HG03558 (cell line): ENCODE results near the gene KCNJ12.
"Not testable (repeated sequence)": the region's sequence is repeated elsewhere in the genome, so short reads cannot be mapped to it uniquely, and the experiment has no call there.

Experiments used
- ATAC-seq: cut with Tn5 transposase; IDR thresholded peaks from one replicate; pipeline ENCODE4 v1.9.1; 2021; ENCODE audit warnings: moderate number of reproducible peaks; ENCODE audit not compliant: unreplicated experiment; ENCODE audit errors: extremely low read depth

The KCNJ12 gene

GRCh38 chr17:21417921-21418320 lies 41.8 kb downstream of the KCNJ12 start:
- ATAC-seq, result no peak

- no peak for ATAC-seq
Measured at GRCh38 chr17:21418446-21419298, 42.5 kb downstream of the KCNJ12 start.

- no peak for ATAC-seq
Measured at GRCh38 chr17:21419299-21420239, 43.4 kb downstream of the KCNJ12 start.

GRCh38 chr17:21420503-21421090 lies 44.4 kb downstream of the KCNJ12 start:
- not testable (repeated sequence) for ATAC-seq

- not testable (repeated sequence) for ATAC-seq
Measured at GRCh38 chr17:21421421-21422310, 45.5 kb downstream of the KCNJ12 start.

- ATAC-seq, result not testable (repeated sequence)
Measured at GRCh38 chr17:21422311-21423189, 46.4 kb downstream of the KCNJ12 start.

GRCh38 chr17:21423190-21423493 lies 47.0 kb downstream of the KCNJ12 start:
- ATAC-seq, result not testable (repeated sequence)

- ATAC-seq, result not testable (repeated sequence)
Measured at GRCh38 chr17:21424697-21425096, 48.5 kb downstream of the KCNJ12 start.

GRCh38 chr17:21425321-21425720 lies 49.2 kb downstream of the KCNJ12 start:
- no peak for ATAC-seq

GRCh38 chr17:21425736-21426135 lies 49.6 kb downstream of the KCNJ12 start:
- no peak for ATAC-seq

GRCh38 chr17:21426246-21426645 lies 50.1 kb downstream of the KCNJ12 start:
- ATAC-seq, result not testable (repeated sequence)

- not testable (repeated sequence) for ATAC-seq
Measured at GRCh38 chr17:21426876-21427275, 50.7 kb downstream of the KCNJ12 start.

- ATAC-seq, result not testable (repeated sequence)
Measured at GRCh38 chr17:21427727-21428126, 51.6 kb downstream of the KCNJ12 start.

- not testable (repeated sequence) for ATAC-seq
Measured at GRCh38 chr17:21428752-21429424, 52.7 kb downstream of the KCNJ12 start.

GRCh38 chr17:21429921-21430628 lies 53.9 kb downstream of the KCNJ12 start:
- not testable (repeated sequence) for ATAC-seq

- not testable (repeated sequence) for ATAC-seq
Measured at GRCh38 chr17:21433971-21434370, 57.8 kb downstream of the KCNJ12 start.

- ATAC-seq, result not testable (repeated sequence)
Measured at GRCh38 chr17:21434976-21435375, 58.8 kb downstream of the KCNJ12 start.

- not testable (repeated sequence) for ATAC-seq
Measured at GRCh38 chr17:21436481-21436880, 60.3 kb downstream of the KCNJ12 start.
